B cell (primary cell): ENCODE data around the gene TTC24. TPM values are rescaled to one million over a fixed set of nuclear protein-coding genes. Genes with fewer than 3 reads are reported as not detected.

Source experiments
- ATAC-seq: fragments of 200-7000 bp; cut with Tn5 transposase; one replicate; pipeline ENCODE4 v1.10.0; 2021; ENCODE audit warnings: low read depth, mild to moderate bottlenecking, moderate number of reproducible peaks, moderate library complexity
- CTCF ChIA-PET: fragments of 350-600 bp; sonication (Branson Sonifier 250); formaldehyde crosslinking; loops from one replicate; lab custom pipeline; 2021; ENCODE audit warnings: antibody characterized with exemption, inconsistent platforms; lab: Charles Lee
- POLR2A ChIA-PET: fragments of 350-600 bp; sonication (Branson Sonifier 250); formaldehyde crosslinking; loops from one replicate; lab custom pipeline; 2021; ENCODE audit warnings: antibody characterized with exemption; lab: Charles Lee
- DNase-seq: peaks from one replicate; pipeline ENCODE4 v3.0.0; 2013
- H2AFZ ChIP-seq: 2 replicates; pipeline ENCODE4 v1.6.1; 2012; ENCODE audit warnings: mild to moderate bottlenecking, low read depth, low read length; ENCODE audit not compliant: insufficient read depth, poor library complexity, severe bottlenecking
- H3K27ac ChIP-seq, 2 donors: 1 replicate in 1 of 2; 2 replicates in 1 of 2; pipeline ENCODE4 v1.5.1; 2012 to 2013; ENCODE audit warnings: low read length in 2 of 2, mild to moderate bottlenecking in 2 of 2, moderate library complexity in 1 of 2
- H3K27me3 ChIP-seq, 4 experiments: fragments of 200-600 bp in 1 of 4; sonication (generic) in 1 of 4; replicated peaks in 1 of 4; 1 replicate in 2 of 4; 2 replicates in 2 of 4; pipeline versions ENCODE4 v1.6.1 to v1.7.0; 2013 to 2016; ENCODE audit warnings: low read length in 3 of 4, mild to moderate bottlenecking in 2 of 4, mixed read lengths in 1 of 4, moderate library complexity in 1 of 4; ENCODE audit not compliant: insufficient read depth in 4 of 4, control insufficient read depth in 3 of 4; ENCODE audit errors: control extremely low read depth in 1 of 4
- H3K36me3 ChIP-seq, 2 experiments: replicated peaks in 1 of 2; 1 replicate in 1 of 2; 2 replicates in 1 of 2; pipeline versions ENCODE4 v1.6.1 to v1.7.1; 2013; ENCODE audit warnings: low read length in 1 of 2; ENCODE audit not compliant: insufficient read depth in 2 of 2, control insufficient read depth in 1 of 2; ENCODE audit errors: control extremely low read depth in 1 of 2, extremely low read depth in 1 of 2
- H3K4me1 ChIP-seq, 2 donors: fragments of 200-600 bp in 1 of 2; sonication (generic) in 1 of 2; 1 replicate in 1 of 2; 2 replicates in 1 of 2; pipeline versions ENCODE4 v1.5.1 to v1.6.1; 2013 to 2017; ENCODE audit warnings: low read length in 2 of 2; ENCODE audit not compliant: control insufficient read depth in 2 of 2, insufficient read depth in 2 of 2
- H3K4me2 ChIP-seq: replicated peaks from 2 replicates; pipeline ENCODE3; 2012; ENCODE audit warnings: mild to moderate bottlenecking, low read depth, low read length; ENCODE audit not compliant: poor library complexity, severe bottlenecking
- H3K4me3 ChIP-seq, 5 experiments: fragments of 200-600 bp in 1 of 5; sonication (generic) in 1 of 5; 1 replicate in 3 of 5; 2 replicates in 2 of 5; pipeline versions ENCODE4 v1.5.1 to v1.7.0; 2011 to 2016; ENCODE audit warnings: low read length in 4 of 5, mild to moderate bottlenecking in 4 of 5, low read depth in 2 of 5, control low read depth in 1 of 5, moderate library complexity in 1 of 5; ENCODE audit not compliant: insufficient read depth in 1 of 5; ENCODE audit errors: control extremely low read depth in 1 of 5, extremely low read depth in 1 of 5
- H3K79me2 ChIP-seq: fragments of 200-600 bp; sonication (generic); one replicate; pipeline ENCODE4 v1.6.0; 2016; ENCODE audit warnings: low read length; ENCODE audit not compliant: control insufficient read depth, insufficient read depth
- H3K9ac ChIP-seq: fragments of 200-600 bp; sonication (generic); 2 replicates; pipeline ENCODE4 v1.6.1; 2017; ENCODE audit warnings: mild to moderate bottlenecking, low read length, moderate library complexity
- H3K9me3 ChIP-seq, 3 donors: one replicate each; pipeline versions ENCODE4 v1.6.1 to v1.7.1; 2013; ENCODE audit warnings: low read length in 2 of 3; ENCODE audit not compliant: control insufficient read depth in 2 of 3, insufficient read depth in 1 of 3; ENCODE audit errors: control extremely low read depth in 1 of 3
- H4K20me1 ChIP-seq: 2 replicates; pipeline ENCODE4 v1.6.0; 2012; ENCODE audit warnings: mild to moderate bottlenecking, low read length; ENCODE audit not compliant: insufficient read depth, control insufficient read depth, poor library complexity, severe bottlenecking
- H3K27ac Mint-ChIP-seq: one replicate; pipeline ENCODE4 v1.8.0; 2021; ENCODE audit warnings: mixed read lengths
- H3K27me3 Mint-ChIP-seq: one replicate; pipeline ENCODE4 v1.8.0; 2021; ENCODE audit warnings: mixed read lengths
- H3K4me1 Mint-ChIP-seq: one replicate; pipeline ENCODE4 v1.8.0; 2021; ENCODE audit warnings: mixed read lengths
- H3K4me3 Mint-ChIP-seq: one replicate; pipeline ENCODE4 v1.8.0; 2021; ENCODE audit warnings: mixed read lengths
- H3K9me3 Mint-ChIP-seq: one replicate; pipeline ENCODE4 v1.8.0; 2022; ENCODE audit warnings: mixed read lengths; ENCODE audit not compliant: insufficient read depth
- EZH2 ChIP-seq: IDR thresholded peaks from 2 replicates; pipeline ENCODE4 v1.6.1; 2012; ENCODE audit warnings: borderline replicate concordance, low read depth, mild to moderate bottlenecking, moderate library complexity, low read length; ENCODE audit not compliant: insufficient read depth, poor library complexity, severe bottlenecking
- whole genome bisulfite sequencing: methylation state at CpG from one replicate; pipeline ENCODE4 v1.1.5; 2013; ENCODE audit warnings: missing lambda C conversion rate; ENCODE audit not compliant: insufficient coverage; 5-methylcytosine and 5-hydroxymethylcytosine counted together
- intact Hi-C: fragments of 100-400 bp; cut with micrococcal nuclease; formaldehyde crosslinking; loops from one replicate; pipeline ENCODE4 v1.10.0; 2022
- polyA plus RNA-seq: library from polyadenylated mRNA; depleted of rRNA; stranded (reverse); fragments of >200 nt; gene quantifications from 2 replicates; pipeline ENCODE4 v1.2.3, GENCODE V29; 2012
- total RNA-seq, 2 donors: library from RNA; stranded (reverse); fragments of 120-200 nt in 1 of 2; gene quantifications; 1 replicate in 1 of 2; 2 replicates in 1 of 2; pipeline versions ENCODE4 v1.2.3 to v1.2.4, GENCODE V29; 2013 to 2022
- TF ChIP-seq, protein P1 (sequence below): fragments of 200-600 bp; IDR thresholded peaks from one replicate; pipeline ENCODE4 v1.8.0; 2022; ENCODE audit warnings: antibody characterized with exemption, mild to moderate bottlenecking

The TTC24 gene
- total and polyA plus RNA-seq, 2 donors (not counting 1 experiment from before 2014, with no cell fraction given): 24.3 to 29.8 TPM

DNA sequence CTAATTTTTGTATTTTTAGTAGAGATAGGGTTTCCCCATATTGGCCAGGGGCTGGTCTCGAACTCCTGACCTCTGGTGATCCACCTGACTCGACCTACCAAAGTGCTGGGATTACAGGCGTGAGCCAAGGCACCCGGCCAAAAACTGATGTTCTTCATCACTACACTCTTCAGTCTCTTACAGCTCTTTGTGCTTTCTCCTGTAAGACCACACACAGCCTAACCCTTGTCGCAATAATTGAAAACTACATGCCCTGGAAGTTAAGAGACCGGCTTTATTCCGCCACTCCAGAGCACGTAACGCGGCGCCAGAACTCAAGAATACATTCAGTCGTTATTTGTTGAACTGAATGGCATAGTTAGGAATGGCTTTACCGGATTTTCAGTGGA, 21.2 kb downstream of the TTC24 start:
- peaks cover 22 to 30% of the 10 kb centered on the region in 2 donors for H3K4me1 ChIP-seq
- H3K27ac ChIP-seq: peak overlapping the region; percentile 72 to 83
- CTCF ChIA-PET: interaction anchor here (0.8 to 10.9 kb wide), 10 partner anchors 8 to 155 kb away, joined by 3 to 80 read pairs (median 5); partner anchors contain the start of genes MEF2D and NAXE
- peak overlapping the region; percentile 93 for H3K9ac ChIP-seq
- ATAC-seq (no peak), DNase-seq (no peak)
- H3K4me2 ChIP-seq: peak overlapping the region; percentile 95
- H2AFZ ChIP-seq: peak overlapping the region; percentile 99
- intact Hi-C loops: loop anchor here (1.0 to 2.0 kb wide), 5 partner anchors 9 to 167 kb away; partner anchors contain the start of genes MEF2D, NAXE and PRCC
- 3% methylated on average over 12 of the region's 13 CpGs for WGBS
- H3K36me3 ChIP-seq: peaks cover 0 to 33% of the 10 kb centered on the region in 2 experiments
- no peaks in the 10 kb centered on the region for H3K27me3 ChIP-seq
- H3K9me3 Mint-ChIP-seq: no peaks in the 10 kb centered on the region
- peak overlapping the region; percentile 97 for H3K4me3 Mint-ChIP-seq
- H3K4me1 Mint-ChIP-seq: peaks cover 38% of the 10 kb centered on the region
- H3K9me3 ChIP-seq: no peaks in the 10 kb centered on the region
- no peaks in the 10 kb centered on the region for H3K27me3 Mint-ChIP-seq
- TF ChIP-seq, protein P1, sequence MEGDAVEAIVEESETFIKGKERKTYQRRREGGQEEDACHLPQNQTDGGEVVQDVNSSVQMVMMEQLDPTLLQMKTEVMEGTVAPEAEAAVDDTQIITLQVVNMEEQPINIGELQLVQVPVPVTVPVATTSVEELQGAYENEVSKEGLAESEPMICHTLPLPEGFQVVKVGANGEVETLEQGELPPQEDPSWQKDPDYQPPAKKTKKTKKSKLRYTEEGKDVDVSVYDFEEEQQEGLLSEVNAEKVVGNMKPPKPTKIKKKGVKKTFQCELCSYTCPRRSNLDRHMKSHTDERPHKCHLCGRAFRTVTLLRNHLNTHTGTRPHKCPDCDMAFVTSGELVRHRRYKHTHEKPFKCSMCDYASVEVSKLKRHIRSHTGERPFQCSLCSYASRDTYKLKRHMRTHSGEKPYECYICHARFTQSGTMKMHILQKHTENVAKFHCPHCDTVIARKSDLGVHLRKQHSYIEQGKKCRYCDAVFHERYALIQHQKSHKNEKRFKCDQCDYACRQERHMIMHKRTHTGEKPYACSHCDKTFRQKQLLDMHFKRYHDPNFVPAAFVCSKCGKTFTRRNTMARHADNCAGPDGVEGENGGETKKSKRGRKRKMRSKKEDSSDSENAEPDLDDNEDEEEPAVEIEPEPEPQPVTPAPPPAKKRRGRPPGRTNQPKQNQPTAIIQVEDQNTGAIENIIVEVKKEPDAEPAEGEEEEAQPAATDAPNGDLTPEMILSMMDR: no peak
- peak overlapping the region; percentile 96 for H3K27ac Mint-ChIP-seq
- POLR2A ChIA-PET: interaction anchor here (1.2 to 2.2 kb wide), 2 partner anchors 9 to 143 kb away, joined by 4 to 8 read pairs; partner anchors contain the start of gene NAXE
- peaks cover 37% of the 10 kb centered on the region for H3K79me2 ChIP-seq
- no peaks in the 10 kb centered on the region for H4K20me1 ChIP-seq
- H3K4me3 ChIP-seq: peak overlapping the region; percentile 85 to 100 (median 99)

DNA sequence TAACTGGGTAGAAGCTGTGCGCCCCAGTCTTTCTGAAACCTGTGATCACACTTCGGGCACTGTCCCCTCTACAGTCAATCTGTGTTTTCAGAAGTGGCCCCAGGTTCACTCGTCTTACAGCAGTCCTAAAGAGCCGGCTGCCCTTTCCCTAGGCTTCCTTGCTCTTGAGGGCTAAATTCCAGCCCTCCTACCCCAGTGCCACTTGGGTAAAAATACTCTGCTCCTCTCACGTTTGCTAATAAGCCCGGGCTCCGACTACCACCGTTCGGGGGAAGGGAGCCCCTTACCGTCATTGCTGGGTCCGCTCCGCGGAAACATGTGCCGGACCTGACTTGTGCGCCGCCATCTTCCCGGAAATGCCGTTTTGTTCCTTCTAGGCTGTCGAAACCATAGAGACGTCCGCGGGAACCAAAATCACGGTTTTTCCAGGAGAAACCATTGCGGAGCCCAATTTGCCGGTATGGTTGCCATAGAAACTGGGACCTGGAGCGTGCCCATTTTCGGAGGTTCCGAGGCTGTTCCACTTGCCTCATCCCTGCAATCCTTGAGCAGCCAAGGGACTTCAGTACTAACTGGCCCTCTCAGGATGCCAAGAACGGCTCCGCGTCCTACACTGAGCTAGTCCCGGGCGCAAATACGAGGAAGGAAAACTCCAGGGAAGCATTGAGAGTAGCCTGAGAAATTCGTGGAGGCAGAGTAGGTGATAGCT, 21.8 kb downstream of the TTC24 start, which contains the start of gene GPATCH4:
GPATCH4 (minus strand) TSS at position 358 of the 709 bp plus-strand sequence.
- H3K27ac Mint-ChIP-seq: peak within 1 kb of the TSS; percentile 96
- no peaks in the 10 kb centered on the region for H3K27me3 Mint-ChIP-seq
- H3K9ac ChIP-seq: peak within 1 kb of the TSS; percentile 93
- H3K27ac ChIP-seq: peak within 1 kb of the TSS; percentile 72 to 83
- H3K4me3 Mint-ChIP-seq: peak within 1 kb of the TSS; percentile 97
- H3K27me3 ChIP-seq: no peaks in the 10 kb centered on the region
- no peaks in the 10 kb centered on the region for H4K20me1 ChIP-seq
- DNase-seq: peak; percentile 84
- 0% methylated on average over 35 of the region's 35 CpGs for WGBS
- H3K4me1 Mint-ChIP-seq: peaks cover 38% of the 10 kb centered on the region
- POLR2A ChIA-PET: interaction anchor here (0.6 to 2.2 kb wide), 6 partner anchors 9 to 144 kb away, joined by 3 to 8 read pairs (median 4); partner anchors contain the start of genes MEF2D and NAXE
- intact Hi-C loops: loop anchor here (1.0 to 2.0 kb wide), 5 partner anchors 10 to 166 kb away; partner anchors contain the start of genes MEF2D, NAXE and PRCC
- peaks cover 37% of the 10 kb centered on the region for H3K79me2 ChIP-seq
- H3K4me3 ChIP-seq: peak within 1 kb of the TSS; percentile 85 to 100 (median 99)
- peaks cover 0 to 28% of the 10 kb centered on the region in 2 experiments for H3K36me3 ChIP-seq
- H2AFZ ChIP-seq: peak within 1 kb of the TSS; percentile 99
- peak within 1 kb of the TSS; percentile 95 for H3K4me2 ChIP-seq
- peaks cover 22 to 30% of the 10 kb centered on the region in 2 donors for H3K4me1 ChIP-seq
- no peaks in the 10 kb centered on the region for H3K9me3 Mint-ChIP-seq
- CTCF ChIA-PET: interaction anchor here (0.6 to 10.9 kb wide), 13 partner anchors 9 to 216 kb away, joined by 3 to 80 read pairs (median 4); partner anchors contain the start of genes MEF2D and NAXE
- H3K9me3 ChIP-seq: no peaks in the 10 kb centered on the region
- TF ChIP-seq EZH2: no peak
- TF ChIP-seq, protein P1: no peak
- peak; percentile 74 for ATAC-seq
